GM12892 (cell line): ENCODE data around the gene HRH1.

Experiments
- DNase-seq: peaks from one replicate; pipeline ENCODE4 v3.0.0; 2011; ENCODE audit not compliant: insufficient read length
- FAIRE-seq: peaks from 2 replicates; lab custom pipeline; 2011; peaks lifted over from hg19 to GRCh38; lab: Jason Lieb, UNC
- POLR2A ChIP-seq: IDR thresholded peaks from 2 replicates; pipeline ENCODE4 v1.6.1; 2011; ENCODE audit warnings: low read depth, low read length, control low read depth
- POLR2AphosphoS5 ChIP-seq: IDR thresholded peaks from 2 replicates; pipeline ENCODE4 v1.6.1; 2011; ENCODE audit warnings: low read depth, low read length, control low read depth
- TAF1 ChIP-seq: IDR thresholded peaks from 2 replicates; pipeline ENCODE4 v1.6.1; 2011; ENCODE audit warnings: low read depth, mild to moderate bottlenecking, control low read depth, low read length, borderline replicate concordance

HRH1 gene

GRCh38 chr3:11306817-11307589 is 152.7 kb downstream of the HRH1 start:
- no peak for DNase-seq
- no peak for FAIRE-seq

GRCh38 chr3:11307830-11308432 is 153.6 kb downstream of the HRH1 start:
- TF ChIP-seq TAF1: no peak
- TF ChIP-seq POLR2A: no peak
- no peak for TF ChIP-seq POLR2AphosphoS5
- DNase-seq: no peak
- no peak for FAIRE-seq

More at GRCh38 chr3:11306817-11307589, 152.7 kb downstream of the HRH1 start:
- TF ChIP-seq POLR2AphosphoS5 (no peak), POLR2A (no peak), TAF1 (no peak)

- no peak for DNase-seq
- TF ChIP-seq POLR2A (no peak), POLR2AphosphoS5 (no peak), TAF1 (no peak)
- no peak for FAIRE-seq
Measured at GRCh38 chr3:11310258-11310657, 156.0 kb downstream of the HRH1 start.

GRCh38 chr3:11312166-11312565 is 157.9 kb downstream of the HRH1 start:
- TF ChIP-seq TAF1: no peak
- TF ChIP-seq POLR2AphosphoS5: no peak
- TF ChIP-seq POLR2A: no peak
- FAIRE-seq (no peak), DNase-seq (no peak)
